DMS53 treated with DMSO at 0.1 percent for 48 hours (cell line): ENCODE data around the gene SBK3.
A peak's percentile ranks its signal among the peaks of the same experiment; 100 is the strongest.
"Not testable (repeated sequence)": the region's sequence is repeated elsewhere in the genome, so short reads cannot be mapped to it uniquely, and the experiment has no call there.

Source experiments
- DNase-seq: peaks from one replicate; lab custom pipeline; 2025; ENCODE audit not compliant: unreplicated experiment; lab: John Stamatoyannopoulos, UW

SBK3 gene

GRCh38 chr19:55519451-55520311, 25.7 kb downstream of the SBK3 start:
- DNase-seq = peak; percentile 74

DNA sequence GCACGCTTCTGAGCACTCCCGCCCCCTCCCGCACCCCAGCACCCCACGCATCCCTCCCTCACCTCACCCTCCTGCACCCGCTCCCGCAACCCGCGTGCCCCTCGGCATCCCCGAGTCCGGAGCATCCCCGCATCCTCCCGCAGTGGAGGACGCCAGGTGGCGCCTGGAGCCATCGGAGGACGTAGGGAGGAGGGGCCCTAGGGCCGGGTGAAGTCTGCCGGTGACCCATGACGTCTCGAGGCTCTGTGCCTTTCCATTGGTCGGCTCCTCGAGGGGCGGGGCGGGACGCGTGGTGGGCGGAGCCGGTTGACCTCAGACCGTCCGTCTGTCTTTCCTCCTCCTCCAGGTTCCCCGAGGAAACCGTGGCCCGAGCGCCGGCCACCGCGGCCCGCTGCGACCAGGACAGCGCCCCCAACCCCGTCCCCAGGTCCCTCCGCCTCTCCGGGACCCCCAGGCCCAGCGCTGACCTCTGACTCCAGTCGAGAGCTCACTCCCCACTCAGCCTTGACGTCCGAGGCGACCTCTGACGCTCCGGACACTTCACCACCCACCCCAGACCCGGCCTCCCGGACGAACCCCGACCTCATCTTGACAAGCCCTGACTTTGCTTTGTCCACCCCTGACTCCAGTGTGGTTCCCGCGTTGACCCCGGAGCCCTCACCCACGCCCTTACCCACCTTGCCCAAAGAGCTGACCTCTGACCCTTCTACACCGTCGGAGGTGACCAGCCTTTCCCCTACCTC, 28.3 kb downstream of the SBK3 start:
- DNase-seq = peak; percentile 74

GRCh38 chr19:55508120-55508519, 37.2 kb downstream of the SBK3 start:
- no peak for DNase-seq

DNA sequence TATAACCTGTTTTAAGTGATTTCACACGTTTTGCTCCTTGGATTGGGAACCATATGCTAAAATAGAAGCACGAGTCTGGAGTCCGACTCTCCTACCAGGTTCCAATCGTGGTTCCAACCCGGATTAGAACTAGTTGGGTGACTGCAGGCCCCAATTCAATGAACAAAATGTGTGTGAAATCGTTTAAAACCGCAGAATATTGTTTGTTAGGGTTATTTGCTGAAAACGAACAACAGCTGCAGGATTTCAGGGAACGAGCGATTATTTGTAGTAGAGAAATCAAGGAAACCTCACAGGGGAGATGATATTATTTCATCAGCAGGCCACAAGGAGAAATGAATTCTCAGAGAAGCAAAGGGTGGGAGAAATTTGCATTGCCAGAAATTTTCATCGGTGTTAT, 40.4 kb downstream of the SBK3 start:
- no peak for DNase-seq

- no peak for DNase-seq
Observed at GRCh38 chr19:55504252-55504603, 41.1 kb downstream of the SBK3 start.

GRCh38 chr19:55503502-55504251, 41.7 kb downstream of the SBK3 start:
- DNase-seq = peak; percentile 89

DNA sequence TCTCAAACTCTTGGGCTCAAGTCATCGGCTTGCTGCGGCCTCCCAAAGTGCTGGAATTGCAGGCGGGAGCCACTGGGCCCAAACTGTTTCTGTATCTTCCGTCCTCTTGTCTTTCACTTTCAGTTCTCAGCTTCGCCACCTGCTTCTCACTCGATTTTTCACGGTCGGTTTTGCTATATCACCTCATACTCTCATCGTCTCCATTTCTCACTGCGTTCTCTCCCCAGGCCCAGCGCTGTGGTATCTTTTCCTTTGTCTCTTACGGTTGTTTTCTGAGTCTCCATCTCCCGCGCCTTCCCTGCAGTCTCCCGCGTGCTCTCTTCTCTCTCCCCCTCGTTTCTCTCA, 42.2 kb downstream of the SBK3 start:
- no peak for DNase-seq

GRCh38 chr19:55502197-55502952, 43.0 kb downstream of the SBK3 start:
- DNase-seq = no peak

- no peak for DNase-seq
Observed at GRCh38 chr19:55500368-55500952, 44.9 kb downstream of the SBK3 start.

DNA sequence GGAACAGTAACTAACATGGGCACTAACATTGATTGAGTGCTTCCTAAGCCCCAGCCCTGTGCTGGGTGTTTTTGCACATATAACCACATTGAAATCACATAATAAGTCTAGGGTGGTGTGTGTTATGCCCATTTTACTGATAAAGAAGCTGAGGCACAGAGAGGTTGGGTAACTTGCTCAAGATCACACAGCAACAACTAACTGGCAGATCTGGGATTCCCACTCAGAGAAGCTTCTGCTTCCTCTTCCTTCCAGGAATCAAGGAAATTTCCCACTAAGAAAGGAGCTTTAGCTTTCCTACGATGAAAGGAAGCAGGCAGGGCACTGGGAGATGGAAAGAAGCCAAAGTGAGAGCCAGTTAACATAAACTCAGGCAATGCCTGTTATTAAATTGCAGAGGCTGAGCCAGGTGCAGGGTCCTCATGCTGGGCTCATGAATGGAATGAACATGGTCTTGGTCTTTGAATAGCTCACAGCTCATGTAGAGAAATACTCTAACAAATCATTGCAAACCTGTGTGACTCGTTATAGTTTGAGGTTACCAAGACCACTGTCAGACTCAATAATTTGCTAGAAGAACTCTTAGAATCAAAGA, 47.0 kb downstream of the SBK3 start:
- no peak for DNase-seq

DNA sequence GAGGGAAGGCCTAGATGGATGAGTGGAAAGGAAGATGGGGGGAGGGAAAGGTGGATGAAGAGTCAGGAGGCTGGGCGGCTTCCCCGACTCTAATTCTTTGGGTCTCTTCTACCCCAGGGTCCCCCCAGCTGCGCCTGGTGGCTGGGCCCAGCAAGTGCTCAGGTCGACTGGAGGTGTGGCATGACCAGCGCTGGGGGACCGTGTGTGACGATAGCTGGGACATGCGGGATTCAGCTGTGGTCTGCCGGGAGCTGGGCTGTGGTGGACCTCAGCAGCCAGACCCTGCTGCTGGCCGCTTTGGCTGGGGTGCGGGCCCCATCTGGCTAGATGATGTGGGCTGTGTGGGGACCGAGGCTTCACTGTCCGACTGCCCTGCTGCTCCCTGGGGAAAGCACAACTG, 47.6 kb downstream of the SBK3 start:
- no peak for DNase-seq

DNA sequence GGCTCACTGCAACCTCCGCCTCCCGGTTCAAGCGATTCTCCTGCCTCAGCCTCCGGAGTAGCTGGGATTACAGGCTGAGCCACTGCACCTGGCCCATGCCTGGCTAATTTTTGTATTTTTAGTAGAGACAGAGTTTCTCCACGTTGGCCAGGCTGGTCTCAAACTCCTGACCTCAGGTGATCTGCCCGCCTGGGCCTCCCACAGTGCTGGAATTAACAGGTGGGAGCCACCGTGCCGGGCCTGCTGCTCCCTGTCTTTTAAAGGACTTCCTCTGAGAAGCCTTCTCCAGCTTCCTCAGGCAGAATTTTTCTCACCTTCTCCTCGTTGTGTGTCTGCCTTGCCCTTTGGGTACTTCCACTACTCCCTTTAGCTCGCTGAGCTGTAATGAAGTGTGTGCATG, 48.5 kb downstream of the SBK3 start:
- DNase-seq = not testable (repeated sequence)

- no peak for DNase-seq
Observed at GRCh38 chr19:55495646-55496349, 49.5 kb downstream of the SBK3 start.

DNA sequence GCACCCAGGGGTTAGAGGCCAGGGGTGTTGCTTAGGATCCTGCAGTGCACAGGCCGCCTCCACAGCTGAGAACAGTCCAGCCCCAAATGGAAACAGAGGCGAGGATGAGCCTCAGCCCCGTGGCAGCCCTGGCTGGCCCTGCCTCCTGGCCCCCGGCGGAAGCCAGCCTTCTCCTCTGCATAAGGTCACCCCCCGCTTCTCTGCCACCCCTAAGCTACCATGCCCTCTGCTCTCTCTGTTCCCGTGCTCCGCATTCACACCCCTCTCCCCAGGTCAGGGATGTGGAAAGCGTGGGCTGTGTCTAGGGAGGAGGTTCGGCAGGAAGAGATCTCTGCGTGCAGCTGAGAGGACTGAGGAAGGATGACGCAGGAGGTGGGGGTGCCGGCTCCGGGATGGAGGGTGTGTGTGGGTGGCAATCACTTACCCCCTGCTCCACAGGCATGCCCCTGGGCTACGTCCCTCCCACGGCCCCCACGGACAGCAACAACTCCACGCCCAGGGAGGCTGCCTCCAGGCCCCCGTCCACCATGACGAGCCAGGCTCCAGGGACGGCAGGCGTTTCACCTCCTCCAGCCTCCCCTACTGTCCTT, 51.1 kb downstream of the SBK3 start:
- peak; percentile 46 for DNase-seq

- no peak for DNase-seq
Observed at GRCh38 chr19:55493645-55494171, 51.6 kb downstream of the SBK3 start.

DNA sequence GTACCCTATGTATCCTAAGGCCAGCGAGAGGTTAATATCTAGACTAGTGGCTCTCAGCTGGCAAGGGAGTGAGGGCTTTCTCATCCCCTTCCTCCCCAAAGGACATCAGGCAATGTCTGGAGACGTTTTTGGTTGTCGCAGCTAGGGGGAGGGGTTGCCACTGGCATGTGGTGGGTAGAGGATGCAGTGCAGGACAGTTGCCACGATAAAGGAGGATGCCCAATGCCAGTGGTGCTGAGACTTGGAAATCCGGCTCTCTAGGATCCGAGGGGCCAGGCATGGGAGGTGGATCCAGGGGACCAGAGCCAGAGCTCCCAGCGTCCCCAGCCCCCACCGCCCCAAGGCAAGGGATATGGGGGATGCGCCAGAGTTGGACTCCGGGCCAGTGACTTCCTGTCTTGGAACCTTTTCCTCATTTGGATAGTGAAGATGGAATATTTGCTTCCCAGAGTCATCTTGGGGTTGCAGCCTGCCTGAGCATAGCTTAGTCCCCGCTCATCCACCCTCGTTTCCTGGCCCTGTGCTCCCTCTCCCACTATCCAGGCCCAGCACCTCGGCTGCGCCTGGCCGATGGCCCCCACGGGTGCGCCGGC, 52.2 kb downstream of the SBK3 start:
- no peak for DNase-seq

GRCh38 chr19:55492362-55492944, 52.9 kb downstream of the SBK3 start:
- DNase-seq = peak; percentile 57
